GM12878 (cell line): ENCODE measurements around the gene C14orf93. TPM values are rescaled to one million over a fixed set of nuclear protein-coding genes. Genes with fewer than 3 reads are reported as not detected.

Experiments used
- ATAC-seq: fragments of 200-7000 bp; cut with Tn5 transposase; 3 replicates; pipeline ENCODE4 v1.9.1; 2020; ENCODE audit warnings: mild to moderate bottlenecking, moderate library complexity
- BruUV-seq: library from RNA; stranded (reverse); fragments of 400-500 nt; replicated peaks from 2 replicates; lab custom pipeline; 2021; lab: Mats Ljungman, UMichigan
- CTCF ChIA-PET: fragments of 300-600 bp; sonication (Branson Sonifier 250); formaldehyde crosslinking; extraction: SDS; loops from one replicate; lab custom pipeline; 2021; ENCODE audit warnings: inconsistent platforms; lab: Yijun Ruan, JAX
- POLR2A ChIA-PET: fragments of 350-600 bp; formaldehyde crosslinking; extraction: SDS; loops from one replicate; lab custom pipeline; 2021; ENCODE audit warnings: inconsistent platforms; lab: Charles Lee
- RAD21 ChIA-PET: fragments of 300-600 bp; sonication (Branson Sonifier 250); formaldehyde crosslinking; loops from one replicate; lab custom pipeline; 2023; ENCODE audit warnings: antibody characterized with exemption; ENCODE audit not compliant: unreplicated experiment; lab: Charles Lee
- SMC1A ChIA-PET: fragments of 300-600 bp; sonication (Branson Sonifier 250); formaldehyde crosslinking; loops from one replicate; lab custom pipeline; 2023; ENCODE audit not compliant: unreplicated experiment, uncharacterized antibody; lab: Charles Lee
- DNase-seq: peaks from one replicate; pipeline ENCODE4 v3.0.0-alpha.2; 2011; ENCODE audit warnings: low read depth, low spot score
- FAIRE-seq: peaks from 3 replicates; lab custom pipeline; 2011; peaks lifted over from hg19 to GRCh38; lab: Jason Lieb, UNC
- H2AFZ ChIP-seq: 2 replicates; pipeline ENCODE4 v1.6.0; 2011; ENCODE audit warnings: low read depth, low read length, control low read depth; ENCODE audit not compliant: control insufficient read depth
- H3K27ac ChIP-seq: 2 replicates; pipeline ENCODE4 v1.5.1; 2011; ENCODE audit warnings: control low read depth; ENCODE audit not compliant: control insufficient read depth, insufficient read depth
- H3K27me3 ChIP-seq, 2 experiments: replicated peaks in 1 of 2; 2 replicates each; pipeline versions ENCODE4 v1.6.0 to v1.6.1; 2011; ENCODE audit warnings: low read length in 1 of 2; ENCODE audit not compliant: control insufficient read depth in 2 of 2, insufficient read depth in 2 of 2
- H3K36me3 ChIP-seq, 2 experiments: 2 replicates each; pipeline ENCODE4 v1.5.1; 2011; ENCODE audit warnings: low read length in 1 of 2; ENCODE audit not compliant: control insufficient read depth in 2 of 2, insufficient read depth in 2 of 2
- H3K4me1 ChIP-seq: 2 replicates; pipeline ENCODE4 v1.6.1; 2011; ENCODE audit warnings: mild to moderate bottlenecking, low read length, moderate library complexity, mixed read lengths; ENCODE audit not compliant: control insufficient read depth, insufficient read depth
- H3K4me2 ChIP-seq: 2 replicates; pipeline ENCODE4 v1.6.0; 2011; ENCODE audit warnings: control low read depth; ENCODE audit not compliant: control insufficient read depth, insufficient read depth
- H3K4me3 ChIP-seq: fragments of 200-600 bp; sonication (generic); 2 replicates; pipeline ENCODE4 v1.5.1; 2016
- H3K79me2 ChIP-seq: 2 replicates; pipeline ENCODE4 v1.6.0; 2011; ENCODE audit warnings: low read length; ENCODE audit not compliant: control insufficient read depth, insufficient read depth
- H3K9ac ChIP-seq: 2 replicates; pipeline ENCODE4 v1.8.0; 2011; ENCODE audit warnings: low read length, control low read depth, mixed read lengths; ENCODE audit not compliant: control insufficient read depth, insufficient read depth
- H3K9me3 ChIP-seq: replicated peaks from 3 replicates; pipeline ENCODE4 v1.5.1; 2011; ENCODE audit warnings: mild to moderate bottlenecking, low read length; ENCODE audit not compliant: control insufficient read depth, insufficient read depth
- H4K20me1 ChIP-seq: 2 replicates; pipeline ENCODE4 v1.6.0; 2011; ENCODE audit not compliant: control insufficient read depth, insufficient read depth
- ASH2L ChIP-seq: fragments of 300-600, 200-600 bp; sonication (generic); IDR thresholded peaks from 2 replicates; pipeline ENCODE4 v1.6.1; 2017; ENCODE audit warnings: low read depth, mild to moderate bottlenecking, borderline replicate concordance
- CHD1 ChIP-seq: IDR thresholded peaks from 2 replicates; pipeline ENCODE4 v1.6.1; 2012; ENCODE audit warnings: low read depth, low read length, improper control_type of control experiment
- ETV6 ChIP-seq, 2 experiments: fragments of 450-650 bp in 1 of 2; IDR thresholded peaks in 1 of 2; conservative IDR thresholded peaks in 1 of 2; 2 replicates each; pipeline ENCODE4 v1.6.1; 2014; ENCODE audit warnings: antibody characterized with exemption in 1 of 2, borderline replicate concordance in 1 of 2, low read depth in 1 of 2, mild to moderate bottlenecking in 1 of 2, moderate library complexity in 1 of 2
- HCFC1 ChIP-seq: fragments of 150-350 bp; IDR thresholded peaks from 2 replicates; pipeline ENCODE4 v1.6.1; 2014; ENCODE audit warnings: low read length
- KAT2A ChIP-seq: conservative IDR thresholded peaks from 2 replicates; pipeline ENCODE4 v1.6.1; 2011; ENCODE audit warnings: low read depth, low read length; ENCODE audit not compliant: control insufficient read depth
- NRF1 ChIP-seq: conservative IDR thresholded peaks from 2 replicates; pipeline ENCODE4 v1.6.1; 2011; ENCODE audit warnings: mild to moderate bottlenecking, low read depth, low read length, improper control_type of control experiment
- PAX5 ChIP-seq: IDR thresholded peaks from 2 replicates; pipeline ENCODE4 v1.6.1; 2011; ENCODE audit warnings: low read depth, low read length, borderline replicate concordance
- STAT3 ChIP-seq: IDR thresholded peaks from 2 replicates; pipeline ENCODE4 v1.6.1; 2011; ENCODE audit warnings: low read depth, low read length, improper control_type of control experiment
- TCF12 ChIP-seq: IDR thresholded peaks from 2 replicates; pipeline ENCODE4 v1.6.1; 2011; ENCODE audit warnings: low read depth, mild to moderate bottlenecking, low read length
- TCF3 ChIP-seq: IDR thresholded peaks from 2 replicates; pipeline ENCODE4 v1.6.1; 2012; ENCODE audit warnings: low read depth, mild to moderate bottlenecking, low read length, borderline replicate concordance; ENCODE audit not compliant: insufficient read depth
- ZNF274 ChIP-seq: IDR thresholded peaks from one replicate; pipeline ENCODE4 v1.8.0; 2011; ENCODE audit not compliant: insufficient read length, insufficient read depth
- in situ Hi-C: fragments of 300-500 bp; cut with MboI; formaldehyde crosslinking; loops from 9 replicates; pipeline ENCODE4 v1.14.3; 2018; ENCODE audit warnings: mixed read lengths
- intact Hi-C: fragments of 100-400 bp; cut with micrococcal nuclease; formaldehyde crosslinking; loops from one replicate; pipeline ENCODE4 v1.14.2; 2022; ENCODE audit not compliant: unreplicated experiment
- polyA plus RNA-seq, 11 experiments: library from polyadenylated mRNA; depleted of rRNA in 4 of 11; unstranded in 6 of 11; stranded (reverse) in 5 of 11; fragments of >200 nt; fragmentation: Nextera tagmentation in 4 of 11; fragmentation: Illumina TruSeq in 1 of 11; extraction: Ambion mirVana in 4 of 11; extraction: Trizol in 1 of 11; gene quantifications; 1 replicate in 1 of 11; 2 replicates in 10 of 11; pipeline versions ENCODE4 v1.2.1 to v1.2.3, GENCODE V29; 2011 to 2016; ENCODE audit warnings: inconsistent platforms in 2 of 11, missing spikeins in 2 of 11, low read depth in 1 of 11
- total RNA-seq, 4 experiments: library from RNA; depleted of rRNA in 3 of 4; stranded (reverse); fragments of >200 nt in 3 of 4; fragmentation: Illumina TruSeq in 1 of 4; extraction: Trizol in 1 of 4; gene quantifications; 2 replicates each; pipeline versions ENCODE4 v1.2.1 to v1.2.3, GENCODE V29; 2013 to 2021
- TF ChIP-seq, protein P1 (sequence below): IDR thresholded peaks from 2 replicates; pipeline ENCODE4 v1.6.1; 2011; ENCODE audit warnings: borderline replicate concordance, low read depth, mild to moderate bottlenecking, moderate library complexity, mixed read lengths, low read length; ENCODE audit not compliant: insufficient read depth; ENCODE audit errors: extremely low read length
- TF ChIP-seq, protein P2 (sequence below): fragments of 450-650 bp; IDR thresholded peaks from 2 replicates; pipeline ENCODE4 v1.6.1; 2016; ENCODE audit warnings: mild to moderate bottlenecking
- TF ChIP-seq, protein P3 (sequence below): IDR thresholded peaks from 2 replicates; pipeline ENCODE4 v1.6.1; 2011; ENCODE audit warnings: low read depth, mild to moderate bottlenecking, low read length, moderate library complexity, borderline replicate concordance; ENCODE audit errors: extremely low read depth
- TF ChIP-seq, protein P4 (sequence below): fragments of 450-650 bp; formaldehyde crosslinking; IDR thresholded peaks from 2 replicates; pipeline ENCODE4 v1.5.0; 2022; ENCODE audit warnings: mild to moderate bottlenecking, missing genetic modification characterization
- TF ChIP-seq, protein P5 (sequence below): IDR thresholded peaks from 2 replicates; pipeline ENCODE4 v1.6.1; 2011; ENCODE audit warnings: borderline replicate concordance, low read depth, mild to moderate bottlenecking, moderate library complexity, low read length; ENCODE audit not compliant: insufficient read depth, poor library complexity, severe bottlenecking

Gene C14orf93
- total and polyA plus RNA-seq, 10 of the 15 experiments (the other 5 are each of a cell fraction or from before 2014, with no cell fraction given), result 1.8 to 13.9 (median 10.2) TPM

DNA sequence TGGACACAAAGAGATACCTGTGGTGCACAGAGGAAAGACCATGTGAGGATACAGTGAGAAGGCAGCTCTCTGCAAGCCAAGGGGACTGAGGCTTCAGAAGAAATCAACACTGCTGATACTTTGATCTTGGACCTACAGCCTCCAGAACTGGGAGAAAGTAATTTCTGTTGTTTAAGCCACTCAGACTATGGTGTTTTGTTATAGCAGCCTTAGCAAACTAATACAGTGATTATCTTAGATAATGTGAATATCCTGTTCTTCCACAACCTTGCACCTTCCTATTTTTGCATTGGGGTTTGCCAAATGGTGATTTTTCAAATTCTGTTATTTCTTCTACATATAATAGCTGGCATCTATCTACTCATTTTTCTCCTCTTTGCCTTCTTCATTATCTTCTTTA is 8.2 kb upstream of the C14orf93 start:
- H2AFZ ChIP-seq, result no peak overlapping the region
- SMC1A ChIA-PET, result no interaction called here
- H4K20me1 ChIP-seq, result no peaks in the 10 kb centered on the region
- H3K4me1 ChIP-seq, result no peaks in the 10 kb centered on the region
- H3K27ac ChIP-seq, result no peak overlapping the region
- ATAC-seq (no peak), DNase-seq (no peak), FAIRE-seq (no peak)
- H3K36me3 ChIP-seq, result no peaks in the 10 kb centered on the region
- H3K9ac ChIP-seq, result no peak overlapping the region
- no peaks in the 10 kb centered on the region for H3K27me3 ChIP-seq
- RAD21 ChIA-PET, result no interaction called here
- H3K79me2 ChIP-seq, result no peaks in the 10 kb centered on the region
- POLR2A ChIA-PET, result no interaction called here
- no peaks in the 10 kb centered on the region for H3K9me3 ChIP-seq
- BruUV-seq, result no TSS peak
- TF ChIP-seq ASH2L (no peak), NRF1 (no peak), PAX5 (no peak), ETV6 (conservative IDR thresholded peaks at IDR 0.05 in 1 of 2, IDR thresholded peaks at IDR 0.05 in 1 of 2; ENCODE audit: borderline replicate concordance in 1 of 2, low read depth in 1 of 2) (no peak), STAT3 (no peak), TCF12 (no peak), CHD1 (no peak), HCFC1 (no peak), KAT2A (no peak), ZNF274 (no peak), TCF3 (no peak)
- TF ChIP-seq, protein P1, sequence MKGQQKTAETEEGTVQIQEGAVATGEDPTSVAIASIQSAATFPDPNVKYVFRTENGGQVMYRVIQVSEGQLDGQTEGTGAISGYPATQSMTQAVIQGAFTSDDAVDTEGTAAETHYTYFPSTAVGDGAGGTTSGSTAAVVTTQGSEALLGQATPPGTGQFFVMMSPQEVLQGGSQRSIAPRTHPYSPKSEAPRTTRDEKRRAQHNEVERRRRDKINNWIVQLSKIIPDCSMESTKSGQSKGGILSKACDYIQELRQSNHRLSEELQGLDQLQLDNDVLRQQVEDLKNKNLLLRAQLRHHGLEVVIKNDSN, result no peak
- TF ChIP-seq, protein P2, sequence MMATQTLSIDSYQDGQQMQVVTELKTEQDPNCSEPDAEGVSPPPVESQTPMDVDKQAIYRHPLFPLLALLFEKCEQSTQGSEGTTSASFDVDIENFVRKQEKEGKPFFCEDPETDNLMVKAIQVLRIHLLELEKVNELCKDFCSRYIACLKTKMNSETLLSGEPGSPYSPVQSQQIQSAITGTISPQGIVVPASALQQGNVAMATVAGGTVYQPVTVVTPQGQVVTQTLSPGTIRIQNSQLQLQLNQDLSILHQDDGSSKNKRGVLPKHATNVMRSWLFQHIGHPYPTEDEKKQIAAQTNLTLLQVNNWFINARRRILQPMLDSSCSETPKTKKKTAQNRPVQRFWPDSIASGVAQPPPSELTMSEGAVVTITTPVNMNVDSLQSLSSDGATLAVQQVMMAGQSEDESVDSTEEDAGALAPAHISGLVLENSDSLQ, result no peak
- TF ChIP-seq, protein P3, sequence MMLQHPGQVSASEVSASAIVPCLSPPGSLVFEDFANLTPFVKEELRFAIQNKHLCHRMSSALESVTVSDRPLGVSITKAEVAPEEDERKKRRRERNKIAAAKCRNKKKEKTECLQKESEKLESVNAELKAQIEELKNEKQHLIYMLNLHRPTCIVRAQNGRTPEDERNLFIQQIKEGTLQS, result no peak
- TF ChIP-seq, protein P4, sequence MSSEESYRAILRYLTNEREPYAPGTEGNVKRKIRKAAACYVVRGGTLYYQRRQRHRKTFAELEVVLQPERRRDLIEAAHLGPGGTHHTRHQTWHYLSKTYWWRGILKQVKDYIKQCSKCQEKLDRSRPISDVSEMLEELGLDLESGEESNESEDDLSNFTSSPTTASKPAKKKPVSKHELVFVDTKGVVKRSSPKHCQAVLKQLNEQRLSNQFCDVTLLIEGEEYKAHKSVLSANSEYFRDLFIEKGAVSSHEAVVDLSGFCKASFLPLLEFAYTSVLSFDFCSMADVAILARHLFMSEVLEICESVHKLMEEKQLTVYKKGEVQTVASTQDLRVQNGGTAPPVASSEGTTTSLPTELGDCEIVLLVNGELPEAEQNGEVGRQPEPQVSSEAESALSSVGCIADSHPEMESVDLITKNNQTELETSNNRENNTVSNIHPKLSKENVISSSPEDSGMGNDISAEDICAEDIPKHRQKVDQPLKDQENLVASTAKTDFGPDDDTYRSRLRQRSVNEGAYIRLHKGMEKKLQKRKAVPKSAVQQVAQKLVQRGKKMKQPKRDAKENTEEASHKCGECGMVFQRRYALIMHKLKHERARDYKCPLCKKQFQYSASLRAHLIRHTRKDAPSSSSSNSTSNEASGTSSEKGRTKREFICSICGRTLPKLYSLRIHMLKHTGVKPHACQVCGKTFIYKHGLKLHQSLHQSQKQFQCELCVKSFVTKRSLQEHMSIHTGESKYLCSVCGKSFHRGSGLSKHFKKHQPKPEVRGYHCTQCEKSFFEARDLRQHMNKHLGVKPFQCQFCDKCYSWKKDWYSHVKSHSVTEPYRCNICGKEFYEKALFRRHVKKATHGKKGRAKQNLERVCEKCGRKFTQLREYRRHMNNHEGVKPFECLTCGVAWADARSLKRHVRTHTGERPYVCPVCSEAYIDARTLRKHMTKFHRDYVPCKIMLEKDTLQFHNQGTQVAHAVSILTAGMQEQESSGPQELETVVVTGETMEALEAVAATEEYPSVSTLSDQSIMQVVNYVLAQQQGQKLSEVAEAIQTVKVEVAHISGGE, result no peak
- TF ChIP-seq, protein P5, sequence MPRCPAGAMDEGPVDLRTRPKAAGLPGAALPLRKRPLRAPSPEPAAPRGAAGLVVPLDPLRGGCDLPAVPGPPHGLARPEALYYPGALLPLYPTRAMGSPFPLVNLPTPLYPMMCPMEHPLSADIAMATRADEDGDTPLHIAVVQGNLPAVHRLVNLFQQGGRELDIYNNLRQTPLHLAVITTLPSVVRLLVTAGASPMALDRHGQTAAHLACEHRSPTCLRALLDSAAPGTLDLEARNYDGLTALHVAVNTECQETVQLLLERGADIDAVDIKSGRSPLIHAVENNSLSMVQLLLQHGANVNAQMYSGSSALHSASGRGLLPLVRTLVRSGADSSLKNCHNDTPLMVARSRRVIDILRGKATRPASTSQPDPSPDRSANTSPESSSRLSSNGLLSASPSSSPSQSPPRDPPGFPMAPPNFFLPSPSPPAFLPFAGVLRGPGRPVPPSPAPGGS, result no peak
- no peak overlapping the region for H3K4me3 ChIP-seq
- CTCF ChIA-PET, result interaction anchor here (2.3 kb wide), 1 partner anchor 11 kb away, joined by 9 read pairs; no protein-coding TSS in a partner anchor
- H3K4me2 ChIP-seq, result no peak overlapping the region
- in situ Hi-C loops (no loop called here), intact Hi-C loops (no loop called here)
